Stimulated activated CD4-positive, alpha-beta T cell treated with anti-CD3 and anti-CD28 coated beads, TNF-alpha, amount 100 ng/mL, for 4 hours (primary cell): Measurements from ENCODE around the gene FGFR4.
A peak's percentile ranks its signal among the peaks of the same experiment; 100 is the strongest.
"Not testable (repeated sequence)": the region's sequence is repeated elsewhere in the genome, so short reads cannot be mapped to it uniquely, and the experiment has no call there.

Source experiments
- DNase-seq, 3 experiments: peaks; one replicate each; pipeline ENCODE4 v3.0.0-alpha.2; 2020; ENCODE audit warnings: low read depth in 3 of 3

FGFR4 gene

DNA sequence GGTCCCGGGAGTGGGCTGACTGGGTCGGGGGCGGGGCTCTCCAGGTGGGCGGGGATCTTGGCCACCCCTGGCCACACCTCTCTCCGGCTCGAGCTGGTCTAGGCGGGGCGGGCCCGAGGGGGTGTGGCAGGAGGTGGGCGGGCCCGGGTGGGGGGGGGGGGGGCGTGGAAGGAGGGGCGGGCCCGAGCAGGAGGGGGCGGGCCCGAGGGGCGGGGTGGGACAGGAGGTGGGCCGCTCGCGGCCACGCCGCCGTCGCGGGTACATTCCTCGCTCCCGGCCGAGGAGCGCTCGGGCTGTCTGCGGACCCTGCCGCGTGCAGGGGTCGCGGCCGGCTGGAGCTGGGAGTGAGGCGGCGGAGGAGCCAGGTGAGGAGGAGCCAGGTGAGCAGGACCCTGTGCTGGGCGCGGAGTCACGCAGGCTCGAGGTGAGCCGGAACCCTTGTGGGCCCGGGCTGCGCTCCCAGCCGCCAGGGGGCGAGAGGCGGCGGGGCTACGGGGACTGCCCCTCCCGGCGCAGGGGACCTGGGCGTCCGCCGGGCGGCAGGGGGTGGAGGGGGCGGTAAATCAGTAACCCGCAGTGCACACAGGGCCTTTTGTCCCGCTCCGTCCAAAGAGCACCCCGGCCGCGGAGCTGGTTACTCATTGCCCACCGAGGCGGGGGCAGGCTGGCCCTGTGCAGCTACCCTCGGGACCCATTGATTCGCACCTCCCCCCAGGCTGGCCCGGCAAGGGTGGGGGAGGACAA, at the start of gene FGFR4:
FGFR4 (plus strand) TSS at position 262 of the 744 bp plus-strand sequence. CDS start 2,688 bp downstream, outside the sequence.
- DNase-seq, result peak; percentile 35 to 47 (median 44)

- no peak for DNase-seq
Observed at GRCh38 chr5:177036921-177037320, 49.8 kb upstream of the FGFR4 start.

- DNase-seq, result no peak
Observed at GRCh38 chr5:177040814-177041420, 45.8 kb upstream of the FGFR4 start.

GRCh38 chr5:177041936-177042335, 44.8 kb upstream of the FGFR4 start:
- no peak for DNase-seq

DNA sequence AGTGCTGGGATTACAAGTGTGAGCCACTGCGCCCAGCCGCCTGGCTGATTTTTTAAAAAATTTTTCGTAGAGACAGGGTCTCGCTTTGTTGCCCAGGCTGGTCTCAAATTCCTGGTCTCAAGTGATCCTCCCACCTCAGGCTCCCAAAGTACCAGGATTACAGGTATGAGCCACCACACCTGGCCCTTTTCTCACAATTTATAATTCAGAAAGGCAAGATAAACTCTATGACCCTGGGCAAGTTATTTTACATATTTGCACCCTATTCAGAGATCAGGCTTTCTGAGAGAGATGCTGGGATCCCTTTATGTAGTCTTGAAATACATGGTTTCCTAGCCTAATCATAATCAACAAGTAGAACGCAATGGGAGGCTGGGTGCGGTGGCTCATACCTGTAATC, 43.6 kb upstream of the FGFR4 start:
- DNase-seq, result no peak

GRCh38 chr5:177043958-177044357, 42.8 kb upstream of the FGFR4 start:
- DNase-seq, result no peak

- DNase-seq, result no peak
Observed at GRCh38 chr5:177044641-177045040, 42.1 kb upstream of the FGFR4 start.

GRCh38 chr5:177045631-177046030, 41.1 kb upstream of the FGFR4 start:
- no peak for DNase-seq

DNA sequence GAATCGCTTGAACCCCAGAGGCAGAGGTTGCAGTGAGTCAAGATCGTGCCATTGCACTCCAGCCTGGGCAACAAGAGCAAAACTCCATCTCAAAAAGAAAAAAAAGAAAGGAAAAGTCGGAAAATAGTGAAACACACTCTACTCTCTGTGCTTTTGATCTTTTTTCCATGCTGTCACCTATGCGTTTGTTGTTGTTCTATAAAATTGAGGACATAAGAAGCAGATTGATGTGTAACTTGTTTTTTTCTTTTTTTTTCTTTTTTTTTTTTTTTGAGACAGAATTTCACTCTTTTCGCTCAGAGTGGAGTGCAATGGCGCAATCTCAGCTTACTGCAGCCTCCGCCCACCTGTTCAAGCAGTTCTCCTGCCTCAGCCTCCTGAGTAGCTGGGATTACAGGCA, 38.2 kb upstream of the FGFR4 start:
- not testable (repeated sequence) for DNase-seq

DNA sequence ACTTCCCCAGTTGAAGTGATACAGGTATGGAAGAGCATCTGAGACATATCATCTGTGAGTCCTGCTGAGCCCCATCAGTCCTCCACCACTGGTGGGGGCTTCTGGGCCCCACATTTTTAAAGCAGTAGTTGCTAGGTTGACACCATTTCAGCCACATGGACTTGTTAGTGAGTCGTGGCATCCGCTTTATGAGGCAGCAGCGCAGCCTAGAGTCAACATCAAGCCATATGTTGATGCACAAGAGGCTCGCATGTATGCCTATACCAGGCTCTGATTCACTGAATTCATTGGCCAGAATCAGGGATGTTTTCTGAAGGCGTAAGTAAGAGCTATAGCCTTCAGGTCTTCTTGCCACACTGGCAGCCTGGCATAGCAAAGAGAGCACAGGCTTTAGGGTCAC, 37.4 kb upstream of the FGFR4 start:
- DNase-seq, result no peak

DNA sequence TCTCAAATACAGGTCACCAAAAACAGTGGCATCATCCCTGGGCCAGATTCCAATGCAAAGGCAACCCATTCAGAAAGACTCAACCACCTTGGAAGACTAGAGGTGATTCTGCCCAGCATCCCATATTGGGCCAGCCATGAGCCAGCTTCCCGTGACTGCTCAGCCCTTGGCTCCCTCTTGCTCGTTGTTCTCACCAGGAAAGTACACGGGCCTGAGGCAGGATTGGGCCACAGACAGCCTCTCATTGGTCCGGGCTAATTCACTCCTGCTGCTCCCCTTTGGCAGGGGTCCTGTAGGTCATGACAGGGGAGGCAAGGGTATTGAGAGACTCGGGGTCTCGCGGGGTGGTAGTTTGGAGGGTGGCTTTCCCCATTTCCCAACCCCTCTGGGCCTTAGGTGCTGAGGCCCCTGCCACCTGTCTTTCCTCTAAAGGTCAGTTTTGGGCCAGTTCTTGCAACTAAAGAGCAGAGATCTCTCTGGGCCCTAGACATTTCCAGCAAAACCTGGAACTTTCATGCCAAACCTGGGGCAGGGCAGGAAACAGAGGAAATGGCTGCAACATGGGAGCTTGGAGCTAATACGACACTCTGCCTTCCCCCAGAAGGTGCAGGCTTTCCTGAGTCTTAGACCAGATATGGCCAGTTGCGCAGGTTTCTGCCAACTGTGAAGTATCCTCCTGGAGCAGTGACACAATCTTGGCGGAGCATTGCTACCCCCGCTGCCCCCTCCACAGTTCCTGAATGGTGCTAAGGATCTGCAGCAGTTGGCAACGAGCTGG, 22.0 kb upstream of the FGFR4 start:
- DNase-seq, result no peak

- no peak for DNase-seq
Observed at GRCh38 chr5:177065491-177065890, 21.2 kb upstream of the FGFR4 start.

DNA sequence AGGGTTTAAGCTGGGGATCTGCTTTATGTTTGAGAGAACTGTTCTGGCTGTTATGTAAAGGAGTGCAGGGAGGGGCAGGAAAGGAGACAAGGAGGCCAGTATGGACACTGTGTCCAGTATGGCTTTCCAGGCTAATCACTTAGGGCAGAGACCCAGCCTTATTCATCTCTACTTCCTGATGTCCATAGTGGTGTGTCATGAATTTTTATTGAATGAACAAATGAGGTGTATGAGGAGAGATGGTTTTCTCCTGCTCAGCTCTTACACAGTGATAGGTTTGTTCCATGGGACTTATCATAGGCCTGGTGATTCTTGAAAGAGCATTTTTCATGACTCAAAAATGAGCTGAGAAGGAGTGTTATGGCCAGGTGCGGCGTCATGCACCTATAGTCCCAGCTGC, 20.5 kb upstream of the FGFR4 start:
- no peak for DNase-seq

- no peak for DNase-seq
Observed at GRCh38 chr5:177067503-177067902, 19.2 kb upstream of the FGFR4 start.

GRCh38 chr5:177070536-177071191, 16.1 kb upstream of the FGFR4 start:
- no peak for DNase-seq

- peak in 2 of 3 experiments; percentile 24 to 50 for DNase-seq
Observed at GRCh38 chr5:177071666-177072385, 14.9 kb upstream of the FGFR4 start.

DNA sequence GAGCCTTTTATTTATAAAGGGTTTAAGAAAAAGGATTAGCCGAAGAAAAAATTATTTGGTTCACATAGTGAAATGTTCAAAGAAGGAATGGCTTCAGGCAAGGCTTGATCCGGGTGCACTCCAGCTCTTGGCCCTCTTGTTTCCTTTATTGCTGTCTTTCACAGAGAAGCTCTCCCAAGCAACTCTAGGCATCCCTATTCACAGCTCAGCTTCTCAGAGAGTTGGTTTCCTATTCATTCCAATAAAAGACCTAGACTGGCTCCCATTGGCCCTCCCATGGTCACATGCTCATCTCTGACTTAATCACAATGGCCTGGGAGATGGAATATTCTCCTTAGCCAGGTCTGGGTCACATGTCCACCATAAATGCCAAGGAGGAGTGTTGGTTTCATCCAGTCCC, 9.4 kb upstream of the FGFR4 start:
- DNase-seq, result no peak

- no peak for DNase-seq
Observed at GRCh38 chr5:177079606-177080005, 7.1 kb upstream of the FGFR4 start.

DNA sequence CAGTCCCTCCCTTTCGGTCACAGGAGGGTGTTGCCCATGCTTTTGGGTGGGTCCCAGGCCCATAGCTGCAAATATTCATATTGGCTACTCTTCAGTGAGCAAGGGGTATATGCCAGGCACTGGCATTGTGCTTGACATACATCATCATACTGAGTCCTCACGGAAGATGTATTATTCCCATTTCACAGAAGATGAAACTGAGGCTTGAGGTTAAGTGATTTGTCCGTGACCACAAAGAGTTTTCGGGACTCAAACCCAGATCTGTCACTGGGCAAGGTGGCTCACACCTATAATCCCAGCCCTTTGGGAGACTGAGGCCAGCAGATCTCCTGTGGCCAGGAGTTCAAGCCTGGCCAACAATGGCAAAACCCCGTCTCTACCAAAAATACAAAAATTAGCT, 6.5 kb upstream of the FGFR4 start:
- DNase-seq, result no peak

DNA sequence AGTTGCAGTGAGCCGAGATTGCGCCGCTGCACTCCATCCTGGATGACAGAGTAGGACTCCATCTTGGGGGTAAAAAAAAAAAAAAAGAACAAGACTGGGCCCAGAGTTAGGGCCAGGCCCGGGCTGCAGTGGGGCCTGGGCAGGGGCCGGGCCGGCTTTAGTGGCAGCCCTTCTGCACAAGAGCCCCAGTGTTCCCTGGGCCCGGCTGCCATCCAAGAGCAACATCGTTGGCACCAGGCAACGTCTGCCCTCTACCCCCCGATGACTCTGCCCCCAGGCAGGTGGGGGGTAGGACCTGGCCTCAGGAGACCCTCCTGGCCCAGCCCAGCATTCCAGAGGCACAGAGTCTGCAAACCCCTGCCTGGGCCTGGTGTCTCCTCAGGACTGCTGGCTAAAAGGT, 4.9 kb upstream of the FGFR4 start:
- no peak for DNase-seq

GRCh38 chr5:177083357-177083756, 3.4 kb upstream of the FGFR4 start:
- no peak for DNase-seq

- no peak for DNase-seq
Observed at GRCh38 chr5:177084175-177084574, 2.5 kb upstream of the FGFR4 start.
